VCaP (cell line): Measurements from ENCODE around the gene PIM1.
A peak's percentile ranks its signal among the peaks of the same experiment; 100 is the strongest.

Experiments used
- H3K27ac ChIP-seq: fragments of 450-650 bp; 2 replicates; pipeline ENCODE4 v1.5.1; 2017
- TF ChIP-seq, protein P1 (sequence below): fragments of 450-650 bp; conservative IDR thresholded peaks from 2 replicates; pipeline ENCODE4 v1.5.1; 2017; ENCODE audit warnings: mild to moderate bottlenecking, moderate library complexity

Gene PIM1

DNA sequence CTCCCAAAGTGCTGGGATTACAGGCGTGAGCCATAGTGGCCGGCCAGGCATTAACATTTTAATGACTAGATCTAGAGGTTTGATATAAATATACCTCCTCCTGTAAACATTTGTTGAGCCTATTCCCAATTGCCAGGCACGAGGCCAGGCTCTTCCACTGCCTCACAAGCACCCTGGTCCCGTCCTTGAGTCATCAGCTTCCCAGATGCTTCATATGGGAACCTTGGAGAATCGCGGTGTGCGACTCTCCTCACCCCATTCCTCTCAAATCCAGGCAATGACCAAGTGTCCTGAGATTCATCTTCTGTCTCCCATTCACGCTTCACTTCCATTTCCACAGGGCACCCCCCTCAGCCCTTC lies 35.9 kb upstream of the PIM1 start:
- peak overlapping the region; percentile 24; the same call in 1 of the 2 replicates for H3K27ac ChIP-seq

DNA sequence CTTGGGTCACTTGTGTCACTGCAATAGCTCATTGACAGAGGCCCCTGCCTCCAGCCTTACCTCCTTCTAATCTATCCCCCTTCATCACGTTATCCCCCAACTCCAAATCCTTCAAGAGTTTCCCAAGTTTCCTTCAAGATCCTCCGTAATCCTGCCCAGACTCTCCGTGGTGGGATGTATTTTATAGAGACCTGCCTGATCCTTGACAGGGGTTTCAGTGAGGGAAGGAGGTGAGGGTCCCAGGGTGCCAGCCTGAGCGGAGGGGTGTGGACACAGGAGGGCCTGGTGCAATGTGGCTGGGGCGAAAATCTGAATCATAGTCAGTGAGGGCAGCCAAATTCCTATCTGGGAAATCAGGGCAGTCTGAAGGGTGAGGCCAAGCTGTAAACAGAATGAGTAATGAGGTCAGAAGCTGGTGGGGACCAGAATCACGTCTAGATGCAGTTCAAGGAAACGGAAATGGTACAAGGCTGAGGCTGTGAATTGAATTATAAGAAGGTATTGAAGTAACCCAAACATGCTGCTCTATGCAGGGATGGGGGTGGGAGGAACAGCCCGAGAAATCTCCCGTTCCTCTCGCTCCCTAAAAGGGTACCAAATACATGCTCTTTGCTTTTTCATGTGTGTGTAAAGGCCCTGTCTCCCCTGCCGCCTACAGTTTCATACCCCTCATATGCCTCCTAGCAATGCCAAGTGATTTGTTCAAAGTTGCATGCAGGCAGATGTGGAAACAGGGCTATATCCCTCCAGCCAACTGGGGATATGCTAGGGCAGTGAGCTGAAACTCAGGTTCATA lies 35.4 kb upstream of the PIM1 start:
- peak overlapping the region; percentile 14; the same call in 1 of the 2 replicates for H3K27ac ChIP-seq
- TF ChIP-seq, protein P1, sequence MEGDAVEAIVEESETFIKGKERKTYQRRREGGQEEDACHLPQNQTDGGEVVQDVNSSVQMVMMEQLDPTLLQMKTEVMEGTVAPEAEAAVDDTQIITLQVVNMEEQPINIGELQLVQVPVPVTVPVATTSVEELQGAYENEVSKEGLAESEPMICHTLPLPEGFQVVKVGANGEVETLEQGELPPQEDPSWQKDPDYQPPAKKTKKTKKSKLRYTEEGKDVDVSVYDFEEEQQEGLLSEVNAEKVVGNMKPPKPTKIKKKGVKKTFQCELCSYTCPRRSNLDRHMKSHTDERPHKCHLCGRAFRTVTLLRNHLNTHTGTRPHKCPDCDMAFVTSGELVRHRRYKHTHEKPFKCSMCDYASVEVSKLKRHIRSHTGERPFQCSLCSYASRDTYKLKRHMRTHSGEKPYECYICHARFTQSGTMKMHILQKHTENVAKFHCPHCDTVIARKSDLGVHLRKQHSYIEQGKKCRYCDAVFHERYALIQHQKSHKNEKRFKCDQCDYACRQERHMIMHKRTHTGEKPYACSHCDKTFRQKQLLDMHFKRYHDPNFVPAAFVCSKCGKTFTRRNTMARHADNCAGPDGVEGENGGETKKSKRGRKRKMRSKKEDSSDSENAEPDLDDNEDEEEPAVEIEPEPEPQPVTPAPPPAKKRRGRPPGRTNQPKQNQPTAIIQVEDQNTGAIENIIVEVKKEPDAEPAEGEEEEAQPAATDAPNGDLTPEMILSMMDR, result no peak

More for the DNA sequence above, 35.9 kb upstream of the PIM1 start:
- TF ChIP-seq, protein P1, result no peak

DNA sequence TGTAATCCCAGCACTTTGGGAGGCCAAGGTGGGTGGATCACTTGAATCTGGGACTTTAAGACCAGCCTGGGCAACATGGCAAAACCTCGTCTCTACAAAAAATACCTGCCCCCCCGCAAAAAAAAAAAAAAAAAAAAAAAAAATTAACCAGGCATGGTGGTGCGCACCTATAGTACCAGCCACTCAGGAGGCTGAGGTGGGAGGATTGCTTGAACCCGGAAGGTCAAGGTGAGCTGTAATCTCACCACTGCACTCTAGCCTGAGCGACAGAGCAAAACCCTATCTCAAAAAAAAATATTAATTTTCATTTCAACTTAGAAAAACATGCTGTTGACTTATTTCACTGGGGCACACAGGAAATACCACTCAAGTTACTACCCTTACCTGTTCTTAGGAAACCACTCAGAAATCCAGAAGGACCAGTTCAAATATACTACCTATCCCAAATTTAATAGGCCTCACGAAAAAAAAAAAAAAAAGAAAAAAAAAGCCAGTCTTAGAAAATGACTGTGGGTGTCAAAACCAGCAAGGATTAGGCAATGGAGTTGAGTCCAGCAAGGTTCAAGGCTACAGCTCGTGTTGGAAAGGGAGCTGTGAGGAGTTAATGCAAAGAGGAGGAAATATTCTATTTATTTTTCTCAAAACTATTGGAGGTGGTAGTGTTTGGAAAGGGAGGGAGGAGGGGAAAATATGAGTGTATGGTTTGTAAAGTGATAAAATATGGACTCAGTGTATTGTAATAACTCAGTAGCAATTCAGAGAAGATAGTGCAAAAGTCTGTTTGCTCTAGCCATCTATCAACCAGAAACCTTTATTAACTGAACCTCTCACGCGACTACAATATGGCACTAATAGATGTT lies 33.9 kb upstream of the PIM1 start:
- TF ChIP-seq, protein P1, result no peak
- peak overlapping the region; percentile 56 for H3K27ac ChIP-seq

DNA sequence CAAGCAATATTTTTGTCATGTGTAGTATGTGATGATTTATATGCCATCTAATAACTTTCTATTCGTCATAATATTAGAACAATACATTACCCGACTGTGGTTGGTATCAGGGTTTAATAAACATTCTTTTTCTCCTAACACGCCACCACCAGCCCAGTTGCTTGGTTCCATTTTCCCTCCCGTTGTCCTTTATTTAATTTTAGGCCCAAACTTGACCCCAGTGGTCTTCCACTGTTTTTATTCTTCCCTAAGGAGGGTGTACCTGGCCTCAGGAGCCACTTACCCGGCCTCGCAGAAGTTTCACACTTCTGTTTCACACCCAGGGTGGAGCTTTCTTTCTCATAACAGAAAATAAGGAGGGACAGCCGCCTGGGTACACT lies 33.1 kb upstream of the PIM1 start:
- H3K27ac ChIP-seq, result peak overlapping the region; percentile 56
- TF ChIP-seq, protein P1, result no peak

DNA sequence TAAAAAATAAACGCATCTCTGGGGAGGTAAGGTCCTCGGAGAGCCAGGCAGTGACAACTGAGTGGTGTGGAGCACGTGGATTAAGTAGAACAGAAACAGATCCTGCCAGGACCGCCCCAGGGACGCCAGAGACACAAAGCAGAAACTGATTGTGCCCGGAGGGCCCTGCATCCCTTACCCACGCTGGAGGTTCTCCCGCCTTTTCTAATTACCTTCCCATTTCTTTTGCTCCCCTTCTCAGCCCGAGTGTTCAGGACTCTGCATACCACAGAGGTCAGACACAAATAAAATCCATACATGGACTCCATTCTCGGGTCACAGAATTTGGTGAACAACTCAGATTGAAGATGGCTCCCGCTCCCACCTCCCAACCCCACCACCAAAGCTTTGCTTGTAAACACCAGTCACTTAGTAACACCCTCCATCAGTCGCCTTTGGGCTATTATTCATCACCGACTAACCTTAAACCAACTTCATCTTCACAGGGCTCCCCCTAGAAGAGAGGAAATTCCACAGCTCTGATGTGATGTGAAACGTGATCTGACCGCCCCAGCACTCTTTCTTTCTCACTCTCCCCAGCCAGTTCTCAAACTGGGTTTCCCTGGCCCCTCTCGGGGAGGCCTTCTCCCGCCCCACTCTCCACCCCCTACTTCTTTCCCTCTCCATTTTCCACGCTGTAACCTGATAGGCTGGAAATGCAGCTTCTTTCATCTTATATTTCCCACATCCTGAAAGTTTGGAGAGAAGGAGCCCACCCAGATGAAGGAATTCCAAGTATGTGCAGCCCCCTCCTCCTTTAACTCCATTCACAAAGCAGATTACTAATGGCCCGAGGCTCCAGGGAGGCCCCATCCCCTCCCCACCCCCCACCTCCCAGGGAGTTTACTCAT lies 32.5 kb upstream of the PIM1 start:
- TF ChIP-seq, protein P1, result no peak
- H3K27ac ChIP-seq, result peak overlapping the region; percentile 56

DNA sequence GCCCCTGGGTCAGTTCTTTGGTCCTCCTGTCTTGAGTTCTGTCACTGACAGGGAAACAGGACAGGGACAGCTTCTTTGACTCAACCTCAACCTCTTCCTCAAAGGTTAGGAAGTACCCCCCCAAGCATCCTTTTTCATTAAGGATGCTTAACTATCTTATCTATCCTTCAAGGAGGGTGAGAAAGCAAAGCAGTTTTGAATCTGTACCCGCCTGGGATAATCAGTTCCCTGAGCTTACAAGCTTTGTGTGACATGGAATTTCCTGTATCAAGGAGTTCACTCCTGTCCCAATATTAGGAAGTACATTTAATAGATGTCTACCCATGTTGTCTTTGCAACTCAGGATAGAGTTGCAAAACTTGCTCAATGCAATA lies 31.1 kb upstream of the PIM1 start:
- TF ChIP-seq, protein P1, result no peak
- no peak overlapping the region for H3K27ac ChIP-seq
